NCI-H774 (cell line): ENCODE data around the gene RELN.

Experiments used
- DNase-seq: peaks from one replicate; lab custom pipeline; 2025; lab: John Stamatoyannopoulos, UW

The RELN gene

GRCh38 chr7:103989785-103990767 lies 618 bp upstream of the RELN start:
- DNase-seq, result peak; percentile 29

- no peak for DNase-seq
Observed at GRCh38 chr7:103988468-103989199, 824 bp downstream of the RELN start.

- DNase-seq, result no peak
Observed at GRCh38 chr7:103987451-103987850, 2.0 kb downstream of the RELN start.

GRCh38 chr7:103985565-103986126 lies 3.8 kb downstream of the RELN start:
- DNase-seq, result no peak

GRCh38 chr7:103984050-103984449 lies 5.4 kb downstream of the RELN start:
- DNase-seq, result no peak

GRCh38 chr7:103983201-103983977 lies 6.1 kb downstream of the RELN start:
- DNase-seq, result no peak

GRCh38 chr7:103981003-103981423 lies 8.4 kb downstream of the RELN start:
- no peak for DNase-seq

GRCh38 chr7:103972779-103973434 lies 16.6 kb downstream of the RELN start:
- DNase-seq, result no peak

- no peak for DNase-seq
Observed at GRCh38 chr7:103967401-103967800, 22.1 kb downstream of the RELN start.

- no peak for DNase-seq
Observed at GRCh38 chr7:103966593-103967277, 22.7 kb downstream of the RELN start.

GRCh38 chr7:103964269-103964668 lies 25.2 kb downstream of the RELN start:
- DNase-seq, result no peak

GRCh38 chr7:103962070-103962469 lies 27.4 kb downstream of the RELN start:
- DNase-seq, result no peak

- DNase-seq, result no peak
Observed at GRCh38 chr7:103958284-103958818, 31.1 kb downstream of the RELN start.

GRCh38 chr7:103955985-103956384 lies 33.5 kb downstream of the RELN start:
- no peak for DNase-seq

- no peak for DNase-seq
Observed at GRCh38 chr7:103952408-103952807, 37.0 kb downstream of the RELN start.

- no peak for DNase-seq
Observed at GRCh38 chr7:103951311-103951710, 38.1 kb downstream of the RELN start.

- DNase-seq, result no peak
Observed at GRCh38 chr7:103949374-103949773, 40.1 kb downstream of the RELN start.

GRCh38 chr7:103947026-103947655 lies 42.3 kb downstream of the RELN start:
- DNase-seq, result no peak

- DNase-seq, result no peak
Observed at GRCh38 chr7:103944230-103944900, 45.1 kb downstream of the RELN start.
